ENCODE results near the gene PFKP.

The PFKP gene

DNA sequence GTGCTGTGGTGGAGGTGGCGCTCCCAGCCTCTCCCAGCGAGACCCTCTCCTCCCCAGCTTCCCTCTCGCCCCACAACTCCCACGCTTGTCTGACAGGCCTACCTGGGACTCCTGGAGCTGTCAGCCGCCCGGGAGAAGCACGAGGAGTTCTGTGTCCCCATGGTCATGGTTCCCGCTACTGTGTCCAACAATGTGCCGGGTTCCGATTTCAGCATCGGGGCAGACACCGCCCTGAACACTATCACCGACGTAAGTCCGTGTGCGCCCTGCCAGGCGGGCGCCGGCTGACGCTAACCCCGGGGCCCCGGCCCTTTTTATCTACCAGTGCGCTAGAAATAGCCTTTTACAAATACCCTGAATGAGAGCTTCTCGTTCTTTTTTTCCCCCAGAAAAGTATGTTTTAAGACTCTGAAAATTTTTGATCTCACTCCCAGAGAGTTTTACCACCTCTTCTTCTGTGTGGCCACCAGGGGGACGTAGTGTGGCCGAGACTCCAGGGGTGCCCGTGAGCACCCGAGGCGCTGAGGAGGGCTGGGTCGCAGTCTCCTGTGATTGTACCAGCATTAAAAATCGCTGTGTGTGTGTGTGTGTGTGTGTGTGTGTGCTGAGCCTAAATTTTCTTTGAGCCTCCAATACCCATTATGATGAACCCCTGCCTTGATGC lies 52.6 kb downstream of the PFKP start:
- FAIRE-seq (no peak), DNase-seq (ENCODE audit: insufficient read length, low spot score) (peak; percentile 55)
- TF ChIP-seq POLR2A (IDR thresholded peaks at IDR 0.05; ENCODE audit: low read depth, low read length) (no peak), POLR2AphosphoS5 (IDR thresholded peaks at IDR 0.05; ENCODE audit: low read depth, low read length) (no peak), SPI1 (IDR thresholded peaks at IDR 0.05; ENCODE audit: low read depth, low read length) (no peak), PAX5 (IDR thresholded peaks at IDR 0.05; ENCODE audit: insufficient read depth, low read length, severe bottlenecking) (no peak), POU2F2 (IDR thresholded peaks at IDR 0.05; ENCODE audit: low read depth, low read length) (no peak), TAF1 (IDR thresholded peaks at IDR 0.05; ENCODE audit: low read depth, low read length) (no peak)

- DNase-seq (ENCODE audit: insufficient read length, low spot score) (no peak), FAIRE-seq (no peak)
- TF ChIP-seq POU2F2 (IDR thresholded peaks at IDR 0.05; ENCODE audit: low read depth, low read length) (no peak), POLR2A (IDR thresholded peaks at IDR 0.05; ENCODE audit: low read depth, low read length) (no peak), POLR2AphosphoS5 (IDR thresholded peaks at IDR 0.05; ENCODE audit: low read depth, low read length) (no peak), TAF1 (IDR thresholded peaks at IDR 0.05; ENCODE audit: low read depth, low read length) (no peak), PAX5 (IDR thresholded peaks at IDR 0.05; ENCODE audit: insufficient read depth, low read length, severe bottlenecking) (no peak), SPI1 (IDR thresholded peaks at IDR 0.05; ENCODE audit: low read depth, low read length) (no peak)
Observed at GRCh38 chr10:3122034-3122433, 54.7 kb downstream of the PFKP start.

DNA sequence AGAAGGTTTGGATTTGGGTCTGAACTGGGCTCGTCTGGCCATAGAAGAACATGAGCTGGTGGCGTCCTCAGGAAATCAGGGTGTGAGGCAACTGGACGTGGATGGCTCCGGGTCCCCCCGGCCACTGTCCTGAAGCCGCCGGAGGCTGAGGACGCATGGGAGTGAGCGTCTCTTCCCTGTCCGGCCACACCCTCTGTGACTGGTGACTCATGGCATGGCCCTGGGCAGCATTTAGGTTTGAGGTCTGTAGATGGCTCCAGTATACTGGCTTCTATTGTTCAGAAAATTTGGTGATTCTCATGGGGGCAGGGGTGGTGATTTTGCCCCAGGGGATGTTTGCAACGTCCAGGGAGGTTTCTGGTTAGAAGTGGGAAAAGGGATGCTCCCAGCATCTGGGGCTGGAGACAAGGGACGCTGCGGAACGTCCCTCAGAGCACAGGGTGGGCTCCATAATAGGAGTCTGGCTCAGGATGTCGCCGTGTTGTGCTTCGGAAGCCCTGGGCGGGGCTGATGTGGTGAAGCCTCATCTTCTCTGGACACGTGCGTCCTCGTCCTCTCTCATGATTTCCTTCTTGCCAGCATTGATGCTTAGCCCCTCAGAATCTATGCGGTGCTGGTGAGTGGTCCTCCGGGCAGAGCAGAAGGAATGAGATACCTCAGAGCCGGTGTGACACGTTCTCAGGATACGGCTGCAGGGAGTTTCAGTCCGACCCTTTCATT lies 55.3 kb downstream of the PFKP start:
- FAIRE-seq (no peak), DNase-seq (ENCODE audit: insufficient read length, low spot score) (no peak)
- TF ChIP-seq SPI1 (IDR thresholded peaks at IDR 0.05; ENCODE audit: low read depth, low read length) (no peak), POLR2A (IDR thresholded peaks at IDR 0.05; ENCODE audit: low read depth, low read length) (no peak), TAF1 (IDR thresholded peaks at IDR 0.05; ENCODE audit: low read depth, low read length) (no peak), POU2F2 (IDR thresholded peaks at IDR 0.05; ENCODE audit: low read depth, low read length) (no peak), POLR2AphosphoS5 (IDR thresholded peaks at IDR 0.05; ENCODE audit: low read depth, low read length) (no peak), PAX5 (IDR thresholded peaks at IDR 0.05; ENCODE audit: insufficient read depth, low read length, severe bottlenecking) (no peak)

DNA sequence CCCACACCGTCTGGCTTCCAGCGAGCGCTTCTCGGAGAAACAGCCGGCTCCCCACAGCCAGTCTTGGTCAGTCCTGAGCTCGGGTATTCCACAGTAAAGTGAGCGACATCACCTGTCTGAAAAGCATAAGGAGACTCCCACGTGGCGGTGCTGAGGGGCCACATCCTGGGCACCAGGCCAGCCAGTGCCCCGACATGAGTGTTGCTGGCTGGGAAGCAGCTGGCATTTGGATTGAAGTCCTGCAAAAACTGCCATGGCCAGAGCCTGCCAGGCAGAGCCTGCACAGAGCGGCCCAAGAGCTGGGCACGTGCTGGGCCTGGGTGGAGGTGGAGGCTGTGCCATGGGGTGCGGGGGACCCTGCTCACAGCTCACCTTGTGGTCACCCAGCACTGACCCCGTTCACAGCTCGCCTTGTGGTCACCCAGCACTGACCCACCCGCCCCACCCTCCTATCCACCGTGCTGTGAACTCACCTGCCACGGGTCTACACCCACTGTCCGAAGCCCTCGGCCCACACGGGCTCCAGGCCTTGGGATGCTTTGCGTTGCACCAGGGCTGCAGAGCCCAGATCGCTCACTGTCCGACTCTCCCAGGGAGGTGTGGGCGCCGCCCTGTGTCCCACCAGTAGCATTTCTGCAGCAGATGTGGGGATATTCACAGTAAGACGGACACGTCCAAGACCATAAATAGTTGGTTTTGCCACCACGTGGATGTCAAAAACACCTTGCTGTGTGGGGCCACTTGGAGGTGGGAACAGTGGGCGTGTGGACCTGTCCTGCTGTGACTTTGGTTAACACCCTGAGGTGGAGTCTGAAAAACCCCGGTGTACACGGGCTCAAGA lies 56.4 kb downstream of the PFKP start:
- FAIRE-seq: no peak

DNA sequence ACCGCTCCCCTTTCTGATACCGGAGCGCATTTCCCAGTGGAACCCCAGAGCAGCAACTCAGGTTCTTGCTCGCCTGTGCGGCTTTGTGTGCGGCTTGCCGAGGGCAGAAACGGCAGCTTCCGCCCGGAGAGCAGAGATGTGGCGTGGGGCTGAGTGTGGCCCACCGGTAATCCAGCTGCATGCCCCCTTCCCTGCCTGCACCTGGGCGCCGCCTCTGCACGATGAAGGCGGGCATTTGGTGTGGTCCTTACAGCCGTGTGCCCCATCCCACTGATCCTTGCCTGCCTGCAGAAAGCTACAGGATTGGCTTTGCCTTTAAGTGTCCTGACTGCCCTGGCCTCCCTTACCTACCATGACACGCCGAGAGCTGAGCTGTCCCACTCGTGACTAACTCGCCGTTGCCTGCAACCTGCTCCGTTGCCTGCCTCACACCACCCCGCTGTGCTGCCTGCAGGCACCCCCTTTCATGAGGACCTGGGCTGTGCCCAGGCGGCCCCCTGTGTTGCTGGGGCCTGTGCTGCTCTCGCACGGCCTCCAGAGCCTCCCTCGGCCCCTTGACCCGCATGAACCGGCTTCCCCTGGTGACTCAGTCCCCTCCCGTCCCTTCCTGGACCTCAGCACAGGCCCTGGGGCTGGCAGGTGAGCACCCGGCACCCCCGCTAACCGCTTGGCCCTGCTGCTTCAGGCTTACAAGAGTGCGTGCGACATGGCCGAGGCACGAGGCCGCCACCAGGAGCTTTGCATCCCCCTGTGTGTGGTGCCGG lies 57.2 kb downstream of the PFKP start:
- DNase-seq (ENCODE audit: insufficient read length, low spot score): no peak
- no peak for FAIRE-seq

More for the DNA sequence above, 56.4 kb downstream of the PFKP start:
- TF ChIP-seq PAX5 (IDR thresholded peaks at IDR 0.05; ENCODE audit: insufficient read depth, low read length, severe bottlenecking) (no peak), POLR2A (IDR thresholded peaks at IDR 0.05; ENCODE audit: low read depth, low read length) (peak; percentile 8; the same call in 1 of the 2 replicates), POU2F2 (IDR thresholded peaks at IDR 0.05; ENCODE audit: low read depth, low read length) (no peak), TAF1 (IDR thresholded peaks at IDR 0.05; ENCODE audit: low read depth, low read length) (no peak), SPI1 (IDR thresholded peaks at IDR 0.05; ENCODE audit: low read depth, low read length) (no peak), POLR2AphosphoS5 (IDR thresholded peaks at IDR 0.05; ENCODE audit: low read depth, low read length) (no peak)
- no peak for DNase-seq (ENCODE audit: insufficient read length, low spot score)

GRCh38 chr10:3125527-3126170 lies 58.3 kb downstream of the PFKP start:
- no peak for FAIRE-seq
- DNase-seq (ENCODE audit: insufficient read length, low spot score): no peak
- TF ChIP-seq PAX5 (IDR thresholded peaks at IDR 0.05; ENCODE audit: insufficient read depth, low read length, severe bottlenecking) (no peak), POLR2A (IDR thresholded peaks at IDR 0.05; ENCODE audit: low read depth, low read length) (0 out of 2 replicates have a peak, but pooled peaks have one; percentile 19)

More for the DNA sequence above, 57.2 kb downstream of the PFKP start:
- no peak for TF ChIP-seq SPI1 (IDR thresholded peaks at IDR 0.05; ENCODE audit: low read depth, low read length)
- no peak for TF ChIP-seq POLR2AphosphoS5 (IDR thresholded peaks at IDR 0.05; ENCODE audit: low read depth, low read length)
- TF ChIP-seq POU2F2 (IDR thresholded peaks at IDR 0.05; ENCODE audit: low read depth, low read length): no peak
- no peak for TF ChIP-seq TAF1 (IDR thresholded peaks at IDR 0.05; ENCODE audit: low read depth, low read length)
- TF ChIP-seq PAX5 (IDR thresholded peaks at IDR 0.05; ENCODE audit: insufficient read depth, low read length, severe bottlenecking): no peak
- no peak for TF ChIP-seq POLR2A (IDR thresholded peaks at IDR 0.05; ENCODE audit: low read depth, low read length)

DNA sequence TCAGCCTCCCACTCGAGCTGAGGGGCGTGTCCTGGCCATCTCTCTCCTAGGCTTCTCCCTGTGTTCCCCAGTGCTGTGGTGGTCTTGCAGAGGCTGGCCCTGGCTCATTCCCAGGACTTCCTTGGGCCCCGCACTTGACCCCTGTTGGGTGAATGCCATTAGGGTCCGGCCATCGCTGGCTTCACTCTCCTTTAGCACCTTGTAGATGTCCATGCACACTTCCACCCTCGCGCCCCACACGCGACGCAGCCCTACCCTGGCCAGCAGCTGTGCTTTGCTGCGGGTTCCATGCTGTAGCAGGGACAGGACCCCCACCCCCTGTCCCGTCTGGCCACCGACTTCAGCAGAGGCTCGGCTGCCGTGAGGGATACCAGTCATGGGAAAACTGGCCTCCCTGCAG lies 58.9 kb downstream of the PFKP start:
- 0 out of 2 replicates have a peak, but pooled peaks have one; percentile 33 for TF ChIP-seq POLR2AphosphoS5 (IDR thresholded peaks at IDR 0.05; ENCODE audit: low read depth, low read length)
- no peak for TF ChIP-seq POLR2A (IDR thresholded peaks at IDR 0.05; ENCODE audit: low read depth, low read length)
- FAIRE-seq (no peak), DNase-seq (ENCODE audit: insufficient read length, low spot score) (no peak)

DNA sequence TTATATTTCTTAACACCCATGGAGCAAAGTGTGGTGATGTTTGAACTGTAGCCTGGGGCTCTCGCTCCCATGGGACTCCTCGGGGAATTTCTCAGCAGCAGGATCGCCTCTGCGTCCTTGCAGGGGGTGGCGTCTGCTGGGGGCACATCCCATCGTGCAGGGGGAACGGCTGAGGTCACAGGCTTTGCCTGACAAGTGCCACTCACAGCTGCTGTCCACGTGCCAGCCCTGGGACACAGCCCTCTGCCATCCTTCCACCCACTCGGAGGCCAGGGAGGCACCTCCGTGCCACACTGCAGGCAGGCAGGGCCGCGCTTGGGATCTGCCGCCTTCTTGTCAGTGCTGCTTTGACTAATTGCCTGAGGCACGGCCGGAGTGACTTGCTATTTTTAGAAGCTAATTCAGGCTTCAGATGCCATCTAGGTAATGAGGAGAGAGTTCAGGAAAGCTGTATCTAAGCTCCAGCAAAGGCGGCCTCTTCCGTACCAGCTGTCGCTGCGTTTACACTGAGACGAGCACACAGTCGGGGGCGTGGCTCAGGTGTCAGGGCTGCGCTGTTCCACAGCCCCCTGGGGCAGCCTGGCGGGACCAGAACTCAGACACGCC lies 59.5 kb downstream of the PFKP start:
- DNase-seq (ENCODE audit: insufficient read length, low spot score) (no peak), FAIRE-seq (no peak)
- TF ChIP-seq TAF1 (IDR thresholded peaks at IDR 0.05; ENCODE audit: low read depth, low read length) (no peak), PAX5 (IDR thresholded peaks at IDR 0.05; ENCODE audit: insufficient read depth, low read length, severe bottlenecking) (no peak), POLR2A (IDR thresholded peaks at IDR 0.05; ENCODE audit: low read depth, low read length) (no peak), SPI1 (IDR thresholded peaks at IDR 0.05; ENCODE audit: low read depth, low read length) (no peak), POLR2AphosphoS5 (IDR thresholded peaks at IDR 0.05; ENCODE audit: low read depth, low read length) (peak; percentile 12; the same call in 1 of the 2 replicates)

Data from GM12891 (cell line).